ENCODE measurements around the gene SLC66A2.

Gene SLC66A2

DNA sequence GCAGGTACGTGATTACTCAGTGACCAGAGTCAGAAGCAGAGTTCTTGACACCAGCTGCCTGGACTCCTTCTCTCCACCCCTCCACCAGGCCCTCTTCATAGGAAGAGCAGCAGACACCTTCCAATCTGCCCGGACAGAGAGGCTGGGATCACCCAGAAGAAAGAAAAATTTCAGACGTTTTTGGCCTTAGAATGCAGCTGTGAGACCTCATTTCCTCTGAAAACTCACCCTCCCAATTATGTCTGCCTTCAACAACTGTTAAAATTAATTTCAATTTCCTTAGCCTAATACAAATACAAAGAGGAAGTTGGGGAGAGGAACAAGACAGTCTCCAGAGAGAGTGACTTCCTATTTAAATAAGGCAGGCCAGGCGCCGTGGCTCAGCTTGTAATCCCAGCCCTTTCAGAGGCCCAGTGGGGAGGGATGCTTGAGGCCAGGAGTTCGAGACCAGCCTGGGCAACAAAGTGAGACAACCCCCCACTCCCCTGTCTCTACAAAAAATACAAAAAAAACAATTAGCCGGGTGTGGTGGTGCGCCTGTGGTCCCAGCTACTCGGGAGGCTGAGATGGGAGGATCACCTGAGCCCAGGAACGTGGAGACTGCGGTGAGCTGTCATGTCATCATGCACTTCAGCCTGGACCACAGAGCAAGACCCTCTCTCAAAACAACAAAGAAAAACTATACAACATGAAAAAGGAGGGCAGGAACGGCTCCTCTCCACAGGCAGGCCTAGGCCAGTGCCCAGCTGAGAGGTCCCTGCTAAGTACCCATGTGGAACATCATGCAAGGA is 1.6 kb downstream of the SLC66A2 start:
- DNase-seq: no peak

DNA sequence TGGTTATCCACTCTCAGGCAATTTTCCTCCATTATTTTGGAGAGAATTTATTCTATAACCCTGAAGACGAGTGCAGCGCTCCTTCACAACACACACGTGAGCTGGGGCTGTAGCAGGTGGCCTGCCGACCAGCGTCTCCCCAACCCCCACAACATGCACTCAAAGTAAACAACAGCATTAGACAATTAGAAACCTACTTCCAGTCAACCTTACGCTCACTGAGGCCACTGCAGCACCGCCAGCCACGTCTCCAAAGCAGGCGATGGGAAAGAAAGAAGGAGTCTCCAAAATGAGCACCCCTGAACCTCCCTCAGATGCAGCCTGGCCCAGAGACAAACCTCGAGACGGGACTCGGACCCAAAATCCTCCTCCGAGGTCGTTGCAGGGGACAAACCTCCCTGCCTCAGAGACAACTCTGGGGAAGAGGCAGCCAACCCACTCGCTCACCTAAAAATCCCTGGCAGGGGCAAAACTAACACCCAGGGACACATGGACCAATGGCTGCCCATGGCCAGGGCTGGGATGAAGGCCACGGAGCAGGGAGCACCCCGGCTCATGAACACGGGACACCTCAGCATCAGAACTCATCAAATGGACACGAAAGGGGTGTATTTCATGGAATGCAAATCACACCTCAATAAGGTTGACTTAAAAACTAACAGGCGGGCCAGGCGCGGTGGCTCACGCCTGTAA is 2.6 kb downstream of the SLC66A2 start:
- no peak for DNase-seq

DNA sequence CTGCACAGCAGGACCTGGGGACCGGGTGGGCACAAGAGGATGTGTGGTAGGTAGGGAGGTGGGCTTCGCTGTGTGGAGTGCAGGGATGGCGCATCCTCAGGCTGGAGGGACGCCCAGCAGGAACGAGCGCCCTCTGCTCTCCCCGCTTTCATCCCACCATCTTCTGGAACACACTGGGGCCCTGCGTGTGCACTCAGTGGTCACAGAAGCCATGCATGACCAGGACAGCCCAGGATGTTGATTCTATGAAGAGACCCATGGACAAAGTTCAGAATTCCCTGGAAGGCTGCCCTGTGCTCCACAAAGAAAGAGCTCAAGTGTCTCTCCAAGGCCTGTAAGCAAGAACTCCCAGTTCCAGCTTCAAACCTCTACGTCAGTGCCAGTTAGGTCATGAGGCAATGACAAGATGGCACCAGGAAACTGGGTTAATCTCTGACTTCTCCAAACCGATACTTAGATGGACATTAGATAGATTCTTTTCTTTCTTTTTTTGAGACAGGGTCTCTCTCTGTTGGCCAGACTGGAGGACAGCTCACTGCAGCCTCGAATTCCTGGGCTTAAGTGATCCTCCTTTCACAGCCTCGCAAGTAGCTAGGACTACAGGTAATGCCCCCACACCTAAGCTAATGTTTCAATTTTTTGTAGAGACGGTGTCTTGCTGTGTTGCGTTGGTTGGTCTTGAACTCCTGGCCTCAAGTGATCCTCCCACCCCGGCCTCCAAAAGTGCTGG is 3.4 kb downstream of the SLC66A2 start:
- no peak for DNase-seq

DNA sequence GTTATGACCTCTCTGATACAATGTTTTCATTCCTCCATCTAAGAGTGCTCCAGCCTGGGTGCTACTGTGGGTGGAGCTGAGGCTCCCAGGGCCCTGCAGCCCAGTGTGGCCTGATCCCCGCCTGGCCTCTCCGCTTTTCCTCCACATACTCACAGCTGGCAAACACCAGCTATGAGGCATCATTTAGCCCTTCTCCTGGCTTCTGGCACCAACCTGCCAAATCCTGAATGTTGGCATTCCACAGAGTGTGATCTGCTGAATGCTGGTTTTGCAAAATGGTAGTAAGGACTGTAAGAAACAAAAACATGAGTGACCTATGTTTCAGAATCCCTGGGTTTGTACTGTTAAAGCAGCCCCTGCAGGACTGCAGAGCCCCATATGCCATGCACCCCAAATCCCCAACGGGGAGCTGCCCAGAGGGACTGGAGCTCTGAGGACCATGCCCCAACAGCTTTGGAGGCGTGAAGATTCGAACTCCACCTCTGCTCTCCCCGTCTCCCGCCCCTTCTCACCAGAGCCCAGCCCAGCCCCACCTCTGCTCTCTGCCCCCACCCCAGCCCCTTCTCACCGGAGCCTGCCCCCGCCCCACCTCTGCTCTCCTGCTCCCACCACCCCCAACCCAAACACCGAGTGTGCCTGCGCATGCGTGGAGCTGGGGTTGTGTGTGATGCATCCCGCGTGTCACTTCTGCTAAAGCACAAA is 4.2 kb downstream of the SLC66A2 start:
- no peak for DNase-seq

DNA sequence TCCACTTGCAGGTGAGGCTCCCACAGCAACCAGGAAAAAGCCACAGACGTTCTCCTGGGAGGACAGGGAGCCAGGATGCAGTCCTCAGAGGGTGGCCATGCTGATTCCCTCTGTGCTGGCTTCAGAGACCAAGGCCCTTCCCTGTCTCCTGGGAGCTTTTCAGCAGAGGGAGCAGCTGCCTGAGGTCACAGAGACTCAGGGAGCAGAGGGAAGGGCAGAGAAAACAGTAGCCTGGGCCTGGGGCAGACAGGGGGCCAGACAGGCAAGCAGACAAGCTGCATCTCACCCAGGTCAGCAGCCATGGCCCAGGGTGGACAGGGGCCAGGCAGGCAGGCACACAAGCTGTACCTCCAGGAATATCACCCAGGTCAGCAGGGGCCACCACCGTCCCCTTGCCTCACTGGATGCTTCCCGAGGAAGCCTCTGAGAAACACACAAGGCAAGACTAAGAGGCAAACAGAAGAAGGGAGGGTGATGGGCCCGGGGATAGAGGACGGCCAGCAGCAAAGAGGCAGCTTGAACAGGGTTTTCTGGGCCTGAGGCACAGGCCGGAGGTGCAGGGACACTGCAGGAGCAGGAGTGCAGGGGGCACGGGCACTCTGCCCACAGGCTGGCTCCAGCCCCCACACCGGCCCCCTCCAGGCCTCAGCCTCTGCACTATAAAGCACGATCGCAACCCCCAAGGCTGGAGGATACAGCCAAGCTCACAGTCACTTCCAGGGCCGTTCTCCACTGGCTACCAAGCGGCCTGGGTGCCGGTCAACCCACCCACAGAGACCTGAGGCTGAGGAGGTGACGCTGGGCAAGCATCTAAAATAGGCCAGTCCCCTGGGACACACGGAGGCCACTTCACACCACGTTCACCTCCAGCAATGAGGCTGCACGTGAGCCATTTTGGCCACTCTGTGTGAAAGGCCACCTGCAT is 6.1 kb downstream of the SLC66A2 start:
- DNase-seq: no peak

DNA sequence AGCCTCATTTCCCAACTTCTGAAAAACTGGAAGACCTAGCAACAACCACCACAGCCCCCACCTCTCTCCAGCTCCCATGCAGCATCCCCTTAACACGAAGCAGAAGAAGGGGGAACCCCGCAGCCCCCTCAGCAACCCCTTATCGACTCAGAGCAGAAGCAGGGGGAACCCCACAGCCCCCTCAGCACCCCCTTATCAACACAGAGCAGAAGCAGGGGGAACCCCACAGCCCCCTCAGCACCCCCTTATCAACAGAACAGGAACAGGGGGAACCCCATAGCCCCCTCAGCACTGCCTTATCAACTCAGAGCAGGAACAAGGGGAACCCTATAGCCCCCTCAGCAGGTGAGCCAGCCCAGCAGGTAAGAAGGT is 6.7 kb downstream of the SLC66A2 start:
- DNase-seq: no peak

DNA sequence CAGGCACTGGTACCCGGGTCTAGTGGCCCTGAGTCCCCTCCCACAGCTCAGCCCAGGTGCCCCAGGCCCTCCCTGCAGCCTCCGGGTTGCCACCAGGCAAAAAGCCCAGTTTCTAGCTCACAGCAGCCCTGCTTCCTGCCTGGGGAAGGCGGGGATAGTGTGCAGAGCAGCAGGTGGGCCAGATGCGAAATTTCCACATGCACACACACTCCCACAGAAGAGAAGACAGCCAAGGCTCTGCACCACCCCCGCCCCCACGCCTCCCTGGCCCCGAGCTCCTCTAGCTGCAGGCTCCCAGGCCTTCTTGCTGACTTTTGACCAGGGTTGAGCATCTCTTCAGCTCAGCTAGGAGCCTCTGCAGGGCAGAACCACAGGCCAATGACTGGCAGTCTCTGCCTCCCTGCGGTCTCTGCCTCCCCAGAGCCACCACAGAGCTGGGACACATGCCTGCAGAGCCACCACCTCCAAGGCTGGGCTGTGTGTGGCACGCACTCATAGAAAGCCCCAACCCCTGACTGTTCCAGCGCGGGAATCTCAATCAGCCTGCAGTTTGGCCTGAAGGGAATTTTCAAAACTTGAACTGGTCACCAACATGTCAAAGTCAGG is 7.2 kb downstream of the SLC66A2 start:
- no peak for DNase-seq

DNA sequence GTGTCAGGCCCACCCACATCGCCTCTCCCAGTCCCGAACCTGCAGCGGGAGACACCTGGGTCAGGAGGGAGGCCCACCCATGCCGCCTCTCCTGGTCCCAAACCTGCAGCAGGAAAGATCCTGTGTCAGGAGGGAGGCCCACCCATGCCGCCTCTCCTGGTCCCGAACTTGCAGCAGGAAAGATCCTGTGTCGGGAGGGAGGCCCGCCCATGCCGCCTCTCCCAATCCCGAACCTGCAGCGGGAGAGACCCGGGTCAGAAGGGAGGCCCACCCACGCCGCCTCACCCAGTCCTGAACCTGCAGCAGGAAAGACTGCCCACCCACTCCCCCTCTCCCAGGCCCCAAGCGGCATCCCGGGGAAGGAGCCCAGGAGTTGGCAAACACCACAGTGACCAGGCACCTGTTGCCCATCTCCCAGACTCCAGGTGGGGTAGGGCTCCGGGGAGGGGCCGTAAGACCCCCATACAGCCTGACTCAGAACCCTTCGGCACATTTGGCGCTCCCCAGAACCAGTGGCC is 7.8 kb downstream of the SLC66A2 start:
- DNase-seq: no peak

DNA sequence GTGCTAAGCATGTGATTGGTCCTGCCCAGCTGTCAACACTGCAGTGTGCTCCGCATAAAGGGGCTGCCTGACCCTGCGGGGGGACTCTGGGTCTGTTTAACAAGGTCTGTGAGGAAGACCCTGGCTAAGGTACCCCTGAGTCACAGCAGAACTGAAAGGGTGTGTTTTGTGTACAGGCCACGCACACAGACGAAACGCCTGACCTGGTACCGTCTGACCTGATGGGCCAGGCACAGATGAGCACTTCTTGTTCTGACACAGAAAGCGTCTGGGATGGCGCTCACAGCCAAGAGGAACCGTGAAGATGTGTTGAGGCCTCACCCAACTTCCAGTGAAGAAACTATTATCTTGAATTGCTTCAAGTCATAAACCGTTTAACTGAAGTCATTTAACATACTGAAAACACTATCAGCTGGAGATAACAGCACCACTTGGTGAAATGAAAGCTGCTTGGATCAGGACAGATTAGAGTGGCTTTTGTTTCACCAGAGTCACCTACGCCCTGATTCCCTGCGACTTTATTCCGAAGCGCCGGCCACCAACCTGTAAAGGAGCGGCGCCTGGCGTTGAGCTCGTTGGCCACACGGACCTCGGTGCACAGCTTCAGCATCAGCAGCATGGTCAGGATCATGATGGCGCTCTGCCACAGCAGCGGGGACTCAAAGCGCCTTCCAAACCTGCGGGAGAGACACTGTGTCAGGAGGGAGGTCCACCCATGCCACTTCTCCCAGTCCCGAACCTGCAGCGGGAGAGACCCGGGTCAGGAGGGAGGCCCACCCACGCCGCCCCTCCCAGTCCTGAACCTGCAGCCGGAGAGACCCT is 8.5 kb downstream of the SLC66A2 start:
- DNase-seq: no peak

DNA sequence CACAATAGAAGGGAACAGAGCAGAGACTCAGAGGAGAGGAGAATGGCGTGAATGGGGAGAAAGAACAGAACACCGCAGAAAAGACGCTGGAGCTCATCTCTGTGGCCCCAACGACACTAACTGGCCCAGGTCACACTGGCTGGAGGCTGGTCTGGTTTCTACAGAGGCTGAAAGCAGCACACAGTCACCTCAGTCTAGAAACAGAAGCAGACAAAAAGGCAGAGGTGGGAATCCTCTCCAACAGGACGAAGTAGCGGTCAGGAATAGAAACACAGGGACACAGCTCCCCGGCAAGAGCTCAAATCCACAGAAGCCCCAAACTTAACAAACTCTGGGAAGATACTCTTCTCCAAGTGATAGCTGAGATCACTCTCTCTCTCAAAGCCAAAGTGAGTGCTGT is 9.2 kb downstream of the SLC66A2 start:
- DNase-seq: no peak

DNA sequence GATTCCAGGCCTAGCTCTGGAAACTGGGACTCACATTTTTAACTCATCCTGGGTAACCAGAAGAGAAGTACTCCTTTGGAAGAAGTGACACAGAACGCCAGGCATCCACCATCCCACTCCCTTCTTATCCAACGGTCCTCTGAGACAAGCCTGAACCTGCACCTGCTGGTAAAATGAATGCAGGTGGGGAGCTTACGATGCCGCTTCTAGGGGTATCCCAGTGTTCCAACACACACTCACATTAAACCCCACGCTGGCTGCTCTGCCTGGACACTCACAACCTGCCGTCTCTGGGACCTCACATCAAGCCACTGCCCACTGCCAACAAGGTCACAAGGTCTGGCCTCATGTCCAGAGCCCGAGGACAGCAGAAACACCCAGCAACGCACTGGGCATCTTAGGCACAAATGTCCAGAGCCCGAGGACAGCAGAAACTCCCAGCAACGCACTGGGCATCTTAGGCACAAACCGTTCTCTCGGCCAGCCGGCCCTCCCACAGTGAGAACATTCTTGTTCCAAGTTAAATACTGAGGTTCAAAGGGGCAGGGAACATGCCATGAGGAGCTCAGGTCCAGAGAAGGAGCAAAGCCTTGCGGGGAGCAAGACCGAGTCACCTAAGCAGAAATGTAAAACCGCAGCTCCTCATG is 9.9 kb downstream of the SLC66A2 start:
- no peak for DNase-seq

DNA sequence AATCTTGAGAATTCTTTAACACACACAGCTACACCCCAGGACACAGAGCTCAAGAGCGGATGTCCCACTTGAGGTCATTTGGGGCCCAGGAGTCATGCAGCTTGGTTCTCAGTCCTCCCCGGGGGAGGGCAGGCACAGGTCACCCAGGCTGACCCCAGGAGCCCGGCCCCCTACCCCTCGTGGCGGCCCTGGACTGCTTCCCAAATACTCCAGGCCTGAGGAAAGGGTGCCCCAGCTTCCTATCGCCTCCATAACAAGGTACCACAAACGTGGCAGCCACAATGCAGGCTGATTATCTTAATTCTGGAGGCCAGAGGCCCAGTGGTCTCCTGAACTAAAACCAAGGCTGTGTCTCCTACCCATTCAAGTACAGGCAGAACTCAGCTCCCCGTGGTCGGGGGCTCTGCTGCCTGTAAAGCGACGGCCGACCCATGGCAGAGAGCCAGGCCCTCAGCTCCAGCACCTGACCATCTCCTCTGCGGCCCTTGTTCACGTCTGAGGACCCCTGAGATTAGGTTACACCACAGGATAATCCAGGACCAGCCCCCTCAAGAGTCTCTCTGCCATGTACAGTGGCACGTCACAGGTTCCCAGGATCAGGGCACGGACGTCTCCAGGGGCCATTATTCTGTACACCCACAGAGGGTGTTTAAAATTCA is 10.5 kb downstream of the SLC66A2 start:
- no peak for DNase-seq

DNA sequence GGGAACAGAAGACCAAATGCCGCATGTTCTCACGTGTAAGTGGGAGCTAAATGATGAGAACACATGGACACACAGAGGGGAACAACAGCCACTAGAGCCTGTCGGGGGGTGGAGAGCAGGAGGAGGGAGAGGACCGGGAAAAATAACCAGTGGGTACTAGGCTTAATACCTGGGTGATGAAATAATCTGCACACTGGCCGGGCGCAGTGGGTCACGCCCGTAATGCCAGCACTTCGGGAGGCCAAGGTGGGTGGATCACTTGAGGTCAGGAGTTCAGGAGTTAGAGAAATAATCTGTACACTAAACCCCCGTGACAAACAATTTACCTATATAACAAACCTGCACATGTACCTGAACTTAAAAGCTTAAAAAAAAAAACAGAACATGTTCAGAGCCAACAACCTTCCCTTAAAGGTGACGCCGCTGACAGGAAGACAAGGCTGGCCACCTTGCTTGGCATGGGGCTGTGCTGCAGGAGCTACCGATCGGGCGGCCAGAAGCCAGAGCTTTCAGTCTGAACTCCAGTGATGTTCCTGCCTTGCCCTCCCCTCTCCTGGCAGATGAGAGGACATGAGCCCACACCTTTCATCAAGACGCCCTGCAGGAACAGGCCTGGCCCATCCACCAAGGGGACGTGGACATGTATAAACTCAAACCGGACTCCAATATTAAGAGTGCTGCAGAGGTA is 11.2 kb downstream of the SLC66A2 start:
- no peak for DNase-seq

DNA sequence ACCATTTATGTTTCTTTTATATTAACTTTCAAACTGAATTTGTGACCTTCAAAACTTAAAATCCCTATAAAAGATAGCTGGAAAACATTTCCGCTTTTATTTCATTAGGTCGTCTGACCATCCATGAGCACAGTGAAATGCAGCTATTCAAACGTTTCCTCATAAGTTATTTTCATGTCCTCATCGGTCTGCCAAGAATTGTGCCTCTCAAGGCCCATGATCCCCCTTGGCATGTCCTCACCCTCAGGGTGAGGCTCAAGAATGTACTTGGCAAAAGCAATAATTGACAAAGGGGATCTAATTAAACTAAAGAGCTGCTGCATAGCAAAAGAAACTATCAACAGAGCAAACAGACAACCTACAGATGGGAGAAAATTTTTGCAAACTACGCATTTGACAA is 12.4 kb downstream of the SLC66A2 start:
- no peak for DNase-seq

DNA sequence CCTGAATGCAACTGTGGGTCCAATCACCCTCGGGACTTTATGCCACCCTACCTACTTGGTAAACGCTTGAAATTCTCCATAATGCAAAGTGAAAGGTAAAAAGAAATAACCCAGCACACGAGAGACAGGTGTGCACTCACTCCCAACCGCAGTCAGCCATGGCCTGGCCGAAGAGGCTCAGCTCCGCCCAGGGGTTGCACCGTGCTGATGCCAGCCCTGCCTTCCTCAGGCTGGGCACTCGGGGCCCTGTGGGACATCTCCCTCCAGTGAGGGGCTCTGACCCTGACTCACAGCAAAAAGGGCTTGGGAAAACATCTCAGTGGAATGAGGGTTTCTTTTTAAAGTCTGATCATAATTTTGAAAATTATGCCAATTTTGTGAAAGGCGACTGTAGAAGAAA is 13.3 kb downstream of the SLC66A2 start:
- no peak for DNase-seq

DNA sequence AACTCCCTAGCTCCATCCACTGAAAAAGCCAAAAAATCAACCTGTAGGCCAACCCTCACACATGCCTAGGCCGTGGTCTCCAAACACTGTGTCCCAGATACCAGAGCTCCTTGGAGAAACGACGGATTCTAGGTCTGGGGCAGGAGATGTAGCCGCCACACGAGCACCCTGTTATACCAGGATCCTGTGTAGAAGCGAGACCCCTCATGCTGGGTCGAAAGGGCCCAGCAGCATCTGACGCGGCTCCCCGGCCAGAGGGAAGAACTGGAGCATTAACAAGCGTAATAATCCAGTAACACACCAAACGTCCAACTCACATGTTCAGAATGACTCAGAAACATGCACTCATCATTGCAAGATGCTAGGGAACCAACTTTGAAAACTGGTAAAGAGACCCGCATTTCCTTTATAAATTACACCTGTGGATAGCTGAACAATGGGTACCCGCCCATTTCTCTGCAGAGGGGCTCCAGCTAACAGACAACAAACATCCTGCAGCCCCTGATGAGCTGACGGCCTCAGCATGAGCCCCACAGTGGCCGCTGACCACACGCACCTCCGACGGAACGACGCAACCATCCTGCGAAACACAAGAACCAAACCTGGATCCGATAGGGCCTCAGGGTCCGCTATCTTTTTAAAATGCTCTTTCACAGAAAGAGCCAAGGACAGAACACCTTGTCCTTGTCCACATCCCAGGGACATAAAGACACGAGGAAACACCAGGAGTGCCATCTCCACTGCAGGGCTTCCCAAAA is 14.2 kb downstream of the SLC66A2 start:
- DNase-seq: no peak

DNA sequence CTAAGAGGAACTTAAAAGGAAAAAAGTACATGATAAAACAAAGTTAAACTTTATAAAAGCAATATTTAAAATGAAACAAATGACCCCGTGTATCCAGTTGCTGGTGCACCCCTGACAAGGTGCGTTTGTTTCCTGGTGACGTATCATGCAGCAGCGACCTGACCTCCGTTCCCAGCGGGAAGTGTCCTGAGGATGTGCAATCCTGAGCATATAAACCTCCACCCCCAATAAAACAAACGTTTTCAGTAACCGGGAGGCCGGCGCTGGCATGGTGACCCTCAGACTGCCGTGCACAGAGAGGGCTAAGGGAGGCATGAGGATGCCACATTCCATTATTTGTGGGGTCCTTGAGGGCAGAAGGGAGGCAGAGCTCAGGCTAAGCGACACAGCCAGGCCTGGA is 14.8 kb downstream of the SLC66A2 start:
- DNase-seq: no peak

DNA sequence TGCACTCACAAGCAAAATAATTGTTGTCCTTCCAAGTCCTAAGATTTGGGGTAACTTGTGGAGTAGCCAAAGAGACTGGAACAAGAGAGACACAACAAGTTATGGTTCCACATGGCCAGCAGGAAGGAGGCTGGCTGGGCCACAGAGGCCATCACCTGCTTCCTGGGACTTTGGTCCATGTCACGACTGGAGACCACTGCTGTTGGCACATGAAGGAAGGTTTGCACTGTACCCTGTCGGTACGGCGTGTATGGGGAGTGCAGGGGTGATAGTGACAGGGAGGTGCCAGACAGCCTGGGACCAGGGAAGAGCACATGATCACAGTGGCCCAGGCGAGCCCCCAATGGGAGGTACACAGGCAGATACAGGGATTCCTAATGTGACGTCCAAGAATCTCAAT is 15.5 kb downstream of the SLC66A2 start:
- no peak for DNase-seq

Data from 8988T (cell line).